Immature natural killer cell (primary cell): ENCODE results near the gene PRKCQ. TPM values are rescaled to one million over a fixed set of nuclear protein-coding genes. Genes with fewer than 3 reads are reported as not detected.
A peak's percentile ranks its signal among the peaks of the same experiment; 100 is the strongest.
"Not testable (repeated sequence)": the region's sequence is repeated elsewhere in the genome, so short reads cannot be mapped to it uniquely, and the experiment has no call there.

ENCODE experiments used
- DNase-seq, 3 donors: peaks; one replicate each; pipeline ENCODE4 v3.0.0; 2022; ENCODE audit warnings: mixed read lengths in 1 of 3
- H3K27ac Mint-ChIP-seq, 6 donors: one replicate each; pipeline ENCODE4 v1.8.0; 2020; ENCODE audit warnings: mixed read lengths in 6 of 6, mild to moderate bottlenecking in 5 of 6, inconsistent platforms in 4 of 6, moderate library complexity in 3 of 6
- H3K27me3 Mint-ChIP-seq, 3 donors: one replicate each; pipeline ENCODE4 v1.8.0; 2020 to 2021; ENCODE audit warnings: low read depth in 3 of 3, mild to moderate bottlenecking in 3 of 3, mixed read lengths in 3 of 3, moderate library complexity in 3 of 3, inconsistent platforms in 1 of 3
- H3K36me3 Mint-ChIP-seq, 3 donors: one replicate each; pipeline ENCODE4 v1.8.0; 2020; ENCODE audit warnings: mixed read lengths in 3 of 3, inconsistent platforms in 2 of 3, mild to moderate bottlenecking in 2 of 3
- H3K4me1 Mint-ChIP-seq, 2 donors: one replicate each; pipeline ENCODE4 v1.8.0; 2020; ENCODE audit warnings: inconsistent platforms in 2 of 2, mild to moderate bottlenecking in 2 of 2, mixed read lengths in 2 of 2, moderate library complexity in 1 of 2
- H3K4me3 Mint-ChIP-seq, 5 donors: one replicate each; pipeline ENCODE4 v1.8.0; 2020; ENCODE audit warnings: mild to moderate bottlenecking in 5 of 5, mixed read lengths in 5 of 5, inconsistent platforms in 3 of 5, moderate library complexity in 3 of 5
- H3K9me3 Mint-ChIP-seq, 6 donors: one replicate each; pipeline ENCODE4 v1.8.0; 2020; ENCODE audit warnings: mild to moderate bottlenecking in 6 of 6, mixed read lengths in 6 of 6, inconsistent platforms in 4 of 6, moderate library complexity in 3 of 6
- polyA plus RNA-seq, 3 donors: library from polyadenylated mRNA; unstranded; fragments of 300-500 nt; fragmentation: Illumina TruSeq; gene quantifications; one replicate each; pipeline ENCODE4 v1.2.3, GENCODE V29; 2021

PRKCQ gene
- polyA plus RNA-seq, 3 donors from 2014 or later, result 20.2 to 46.5 (median 36.5) TPM

DNA sequence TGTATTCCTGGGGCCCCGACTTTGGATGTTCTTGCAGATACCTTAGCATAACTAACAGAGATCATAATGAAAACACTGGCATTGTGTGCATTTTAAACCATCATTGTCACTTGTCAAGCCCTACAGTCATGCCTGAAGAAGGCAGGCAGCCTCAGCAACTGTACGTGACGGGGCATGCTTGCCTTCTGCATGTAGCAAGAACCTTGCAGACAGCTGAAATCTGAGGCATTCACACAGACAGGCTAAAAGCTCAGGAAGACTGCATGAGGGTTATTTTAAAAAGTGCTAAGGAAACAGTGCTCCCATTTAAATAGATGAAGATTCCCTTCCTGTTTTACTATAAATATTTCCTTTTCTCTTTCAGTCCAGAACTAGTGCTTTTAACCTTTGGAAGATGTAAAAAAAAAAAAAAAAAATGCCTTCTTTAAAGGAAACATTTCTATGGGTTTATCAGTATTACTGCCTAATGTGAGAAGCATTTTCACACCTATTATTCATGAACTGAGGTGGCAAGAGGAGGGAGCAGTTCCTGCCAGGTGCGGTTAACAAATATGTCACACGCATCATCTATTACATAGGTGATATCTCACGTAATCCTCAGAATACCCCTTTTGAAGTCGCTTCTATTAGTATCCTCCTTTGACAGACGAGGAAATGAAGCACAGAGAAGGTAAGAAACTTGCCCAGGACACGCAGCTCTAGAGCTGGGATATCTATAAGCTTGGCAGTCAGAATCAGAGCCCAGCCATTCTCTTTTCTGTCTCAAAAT is 88.1 kb downstream of the PRKCQ start:
- H3K4me1 Mint-ChIP-seq, result peaks cover 4% of the 10 kb centered on the region in 2 donors
- peak; percentile 83 to 87 (median 84) for DNase-seq
- peaks cover 18 to 44% (median 26%) of the 10 kb centered on the region in 3 donors for H3K36me3 Mint-ChIP-seq
- H3K27ac Mint-ChIP-seq, result no peak overlapping the region
- H3K4me3 Mint-ChIP-seq, result no peak overlapping the region
- H3K27me3 Mint-ChIP-seq, result peaks cover 4 to 18% (median 5%) of the 10 kb centered on the region in 3 donors
- H3K9me3 Mint-ChIP-seq, result no peaks in the 10 kb centered on the region

DNA sequence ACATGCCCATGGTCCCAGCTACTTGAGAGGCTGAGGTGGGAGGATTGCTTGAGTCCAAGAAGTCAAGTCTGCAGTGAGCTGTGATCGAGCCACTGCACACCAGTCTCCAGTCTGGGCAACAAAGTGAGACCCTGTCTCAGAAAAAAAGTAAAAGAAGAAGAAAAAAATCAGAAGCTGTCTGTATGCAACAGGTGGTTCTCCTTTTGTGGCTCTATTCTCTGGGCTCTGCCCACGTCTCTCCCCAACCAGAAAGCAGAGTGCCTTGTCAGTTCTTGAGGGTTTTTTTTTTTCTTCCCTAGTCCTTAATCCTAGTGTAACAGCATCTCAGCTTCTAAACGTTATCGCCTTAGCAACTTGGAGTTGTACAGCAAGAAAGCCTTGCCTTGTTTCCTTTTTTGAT is 89.5 kb downstream of the PRKCQ start:
- peaks cover 4 to 18% (median 5%) of the 10 kb centered on the region in 3 donors for H3K27me3 Mint-ChIP-seq
- peaks cover 9 to 12% of the 10 kb centered on the region in 2 donors for H3K4me1 Mint-ChIP-seq
- peaks cover 28 to 58% (median 31%) of the 10 kb centered on the region in 3 donors for H3K36me3 Mint-ChIP-seq
- H3K27ac Mint-ChIP-seq, result no peak overlapping the region
- H3K9me3 Mint-ChIP-seq, result no peaks in the 10 kb centered on the region
- H3K4me3 Mint-ChIP-seq, result no peak overlapping the region
- no peak for DNase-seq

DNA sequence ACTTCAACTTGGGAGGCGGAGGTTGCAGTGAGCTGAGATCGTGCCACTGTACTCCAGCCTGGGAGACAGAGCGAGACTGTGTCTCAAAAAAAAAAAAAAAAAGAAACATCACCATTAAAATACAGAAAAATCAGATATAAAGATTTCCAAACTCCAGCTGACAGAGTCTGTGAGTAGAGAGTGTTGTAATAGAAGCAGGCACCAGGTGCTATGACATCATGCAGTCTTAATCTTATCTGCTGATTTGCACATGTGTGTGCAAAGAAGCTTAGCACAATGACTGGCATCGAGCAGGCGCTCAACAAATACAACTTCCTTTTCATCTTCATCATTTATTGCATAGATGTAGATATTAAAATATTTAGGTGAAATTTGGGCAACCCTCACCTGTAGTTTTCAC is 92.2 kb downstream of the PRKCQ start:
- DNase-seq, result no peak
- peaks cover 47 to 82% (median 53%) of the 10 kb centered on the region in 3 donors for H3K36me3 Mint-ChIP-seq
- peaks cover 34 to 35% of the 10 kb centered on the region in 2 donors for H3K4me1 Mint-ChIP-seq
- H3K9me3 Mint-ChIP-seq, result no peaks in the 10 kb centered on the region
- H3K27ac Mint-ChIP-seq, result peak overlapping the region in 1 of 6 donors; percentile 66
- H3K27me3 Mint-ChIP-seq, result peaks cover 4 to 16% (median 8%) of the 10 kb centered on the region in 3 donors
- no peak overlapping the region for H3K4me3 Mint-ChIP-seq

DNA sequence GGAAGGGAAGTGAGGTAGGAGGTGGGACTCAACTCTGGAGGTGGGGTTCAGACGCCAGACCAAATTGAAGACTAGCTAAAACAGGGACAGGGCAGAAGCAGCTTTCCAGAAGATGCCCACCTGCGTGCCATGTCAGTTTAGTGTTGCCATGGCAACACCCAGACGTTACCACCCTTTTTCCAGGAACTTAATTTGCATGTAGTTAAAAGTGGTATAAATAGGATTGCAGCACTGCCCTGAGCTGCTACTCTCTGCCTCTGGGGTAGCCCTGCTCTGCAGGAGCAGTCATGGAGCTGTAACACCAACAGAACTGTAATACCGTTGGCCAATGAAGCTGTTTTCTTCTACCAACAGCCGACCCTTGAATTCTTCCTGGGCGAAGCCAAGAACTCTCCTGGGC is 93.8 kb downstream of the PRKCQ start:
- H3K4me3 Mint-ChIP-seq, result no peak overlapping the region
- H3K36me3 Mint-ChIP-seq, result peaks cover 44 to 88% (median 60%) of the 10 kb centered on the region in 3 donors
- H3K9me3 Mint-ChIP-seq, result no peaks in the 10 kb centered on the region
- no peak for DNase-seq
- H3K27ac Mint-ChIP-seq, result peak overlapping the region in 5 of 6 donors; percentile 42 to 86 (median 66)
- peaks cover 0 to 5% (median 3%) of the 10 kb centered on the region in 3 donors for H3K27me3 Mint-ChIP-seq
- peaks cover 50 to 51% of the 10 kb centered on the region in 2 donors for H3K4me1 Mint-ChIP-seq

DNA sequence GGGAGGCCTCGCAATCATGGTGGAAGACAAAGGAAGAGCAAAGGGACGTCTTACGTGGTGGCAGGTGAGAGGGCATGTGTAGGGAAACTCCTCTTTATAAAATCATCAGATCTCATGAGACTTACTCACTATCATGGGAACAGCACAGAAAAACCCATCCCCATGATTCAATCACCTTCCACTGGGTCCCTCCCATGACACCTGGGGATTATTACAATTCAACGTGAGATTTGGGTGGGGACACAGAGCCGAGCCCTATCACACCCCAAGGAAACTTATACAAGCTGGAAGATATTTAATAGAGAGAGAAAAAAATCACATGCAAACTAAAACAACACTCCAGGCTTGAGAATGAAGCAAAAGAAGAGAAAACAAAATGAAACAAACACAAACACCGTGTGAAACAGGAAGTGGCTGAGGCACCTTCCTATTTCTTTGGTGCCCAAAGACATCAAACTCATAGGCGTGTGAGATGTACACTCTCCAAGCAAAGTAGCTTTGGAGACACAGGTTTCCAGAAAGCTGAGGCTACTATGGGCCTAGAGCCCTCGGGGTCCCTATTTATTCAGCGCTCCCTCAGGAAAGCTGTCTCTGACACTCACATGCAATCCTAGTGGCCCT is 97.2 kb downstream of the PRKCQ start:
- peak; percentile 43 to 54 (median 54) for DNase-seq
- H3K9me3 Mint-ChIP-seq, result no peaks in the 10 kb centered on the region
- H3K27me3 Mint-ChIP-seq, result peaks cover 0 to 3% (median 2%) of the 10 kb centered on the region in 3 donors
- H3K27ac Mint-ChIP-seq, result peak overlapping the region; percentile 91 to 97 (median 97)
- H3K4me1 Mint-ChIP-seq, result peaks cover 55 to 58% of the 10 kb centered on the region in 2 donors
- peak overlapping the region; percentile 68 to 82 (median 81) for H3K4me3 Mint-ChIP-seq
- H3K36me3 Mint-ChIP-seq, result peaks cover 55 to 87% (median 77%) of the 10 kb centered on the region in 3 donors

DNA sequence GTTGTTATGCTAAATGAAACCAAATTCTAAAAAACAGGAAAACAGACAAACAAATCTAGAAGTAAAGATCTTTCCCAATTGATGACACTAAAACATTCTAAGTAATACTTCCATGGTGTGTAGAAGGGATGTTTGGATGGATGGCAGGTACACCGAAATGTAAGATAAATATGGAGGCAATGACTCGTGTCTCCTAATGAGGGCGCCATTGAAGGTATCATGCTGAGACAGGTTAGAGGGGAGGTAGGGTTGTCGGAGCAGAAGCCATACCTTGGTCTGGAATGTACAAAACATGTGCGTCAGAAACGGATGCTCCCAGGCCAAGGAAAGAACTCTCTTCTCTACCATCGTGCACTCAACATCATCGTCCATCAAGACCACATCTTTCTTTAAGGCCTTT is 101.4 kb downstream of the PRKCQ start:
- Mint-ChIP-seq H3K36me3 (peaks cover 54 to 78% (median 74%) of the 10 kb centered on the region in 3 donors), H3K4me1 (peaks cover 53 to 68% of the 10 kb centered on the region in 2 donors), H3K4me3 (no peak overlapping the region), H3K27me3 (peaks cover 0 to 4% (median 4%) of the 10 kb centered on the region in 3 donors), H3K27ac (peak overlapping the region in 5 of 6 donors; percentile 0 to 79 (median 43)), H3K9me3 (no peaks in the 10 kb centered on the region)
- no peak for DNase-seq

DNA sequence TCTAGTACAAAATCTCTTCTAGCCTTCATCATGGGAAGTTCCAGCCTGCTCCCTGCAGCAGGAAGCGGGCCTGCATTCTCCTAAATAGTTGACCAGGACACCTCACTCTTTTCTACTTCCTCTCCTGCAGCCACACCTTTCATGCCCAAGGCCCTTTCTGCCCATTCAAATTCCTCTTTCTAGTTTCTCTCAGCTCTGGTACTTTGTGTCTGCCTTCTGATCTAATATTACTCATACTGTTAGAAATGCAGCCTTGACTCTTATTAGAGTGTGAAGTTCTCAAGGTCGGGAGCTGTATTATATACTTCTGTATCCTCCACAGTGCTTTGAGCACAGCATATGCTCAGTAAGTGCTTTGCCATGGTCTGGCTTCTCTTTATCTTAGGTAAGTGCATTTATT is 103.1 kb downstream of the PRKCQ start:
- no peak overlapping the region for H3K4me3 Mint-ChIP-seq
- no peaks in the 10 kb centered on the region for H3K9me3 Mint-ChIP-seq
- peaks cover 46 to 61% (median 59%) of the 10 kb centered on the region in 3 donors for H3K36me3 Mint-ChIP-seq
- peaks cover 0 to 14% (median 6%) of the 10 kb centered on the region in 3 donors for H3K27me3 Mint-ChIP-seq
- H3K4me1 Mint-ChIP-seq, result peaks cover 52 to 68% of the 10 kb centered on the region in 2 donors
- H3K27ac Mint-ChIP-seq, result peak overlapping the region; percentile 17 to 69 (median 44)
- DNase-seq, result no peak

DNA sequence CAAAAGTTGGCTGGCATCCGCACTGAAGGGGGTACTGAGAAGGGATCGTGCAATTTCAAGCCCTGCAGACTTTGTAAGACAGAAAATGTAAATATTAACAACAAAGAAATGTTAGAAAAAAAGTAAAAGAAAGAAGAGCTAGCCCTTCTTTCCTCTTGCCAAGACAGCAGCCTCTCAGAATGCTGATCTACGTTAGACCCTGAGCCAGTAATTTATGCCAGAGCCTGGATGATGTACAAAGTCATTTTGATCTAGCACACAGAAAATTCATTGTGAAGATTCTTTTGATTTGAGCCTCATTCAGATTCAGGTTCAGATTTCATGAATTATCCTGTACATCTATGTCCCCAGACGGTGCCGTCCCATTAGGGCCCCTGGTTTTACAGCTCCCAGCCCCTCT is 105.2 kb downstream of the PRKCQ start:
- Mint-ChIP-seq H3K9me3 (no peaks in the 10 kb centered on the region), H3K36me3 (peaks cover 49 to 61% (median 58%) of the 10 kb centered on the region in 3 donors), H3K27ac (peak overlapping the region; percentile 96 to 99 (median 98)), H3K4me3 (peak overlapping the region; percentile 9 to 89 (median 23)), H3K4me1 (peaks cover 63 to 75% of the 10 kb centered on the region in 2 donors), H3K27me3 (peaks cover 1 to 14% (median 6%) of the 10 kb centered on the region in 3 donors)
- no peak for DNase-seq

DNA sequence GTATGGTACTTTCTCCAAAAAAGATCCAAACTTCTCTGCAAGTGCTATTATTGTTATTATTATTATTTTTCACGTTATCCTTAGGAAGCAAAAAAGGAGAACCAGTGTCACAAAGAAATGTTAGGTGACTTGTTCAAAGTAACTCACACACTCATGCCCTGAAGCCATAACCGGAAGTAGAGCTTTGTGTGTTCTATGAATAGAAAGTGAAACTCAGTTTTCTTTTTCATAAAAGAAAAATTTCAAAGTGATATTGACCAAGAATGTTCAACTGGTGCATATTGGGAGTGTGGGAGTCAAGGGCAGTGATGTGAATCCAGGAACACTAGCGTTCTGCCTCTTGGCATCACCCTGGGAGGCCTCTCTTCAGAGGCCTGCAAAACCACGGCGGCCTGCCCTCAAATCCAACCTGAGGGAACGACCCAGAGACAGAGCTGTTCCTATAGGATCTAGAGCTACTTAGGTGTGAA is 106.1 kb downstream of the PRKCQ start:
- H3K27me3 Mint-ChIP-seq, result peaks cover 1 to 14% (median 4%) of the 10 kb centered on the region in 3 donors
- peaks cover 69 to 79% of the 10 kb centered on the region in 2 donors for H3K4me1 Mint-ChIP-seq
- H3K27ac Mint-ChIP-seq, result peak overlapping the region; percentile 96 to 99 (median 98)
- peaks cover 50 to 64% (median 61%) of the 10 kb centered on the region in 3 donors for H3K36me3 Mint-ChIP-seq
- DNase-seq, result peak; percentile 68 to 69 (median 68)
- peak overlapping the region; percentile 80 to 96 (median 83) for H3K4me3 Mint-ChIP-seq
- no peaks in the 10 kb centered on the region for H3K9me3 Mint-ChIP-seq

DNA sequence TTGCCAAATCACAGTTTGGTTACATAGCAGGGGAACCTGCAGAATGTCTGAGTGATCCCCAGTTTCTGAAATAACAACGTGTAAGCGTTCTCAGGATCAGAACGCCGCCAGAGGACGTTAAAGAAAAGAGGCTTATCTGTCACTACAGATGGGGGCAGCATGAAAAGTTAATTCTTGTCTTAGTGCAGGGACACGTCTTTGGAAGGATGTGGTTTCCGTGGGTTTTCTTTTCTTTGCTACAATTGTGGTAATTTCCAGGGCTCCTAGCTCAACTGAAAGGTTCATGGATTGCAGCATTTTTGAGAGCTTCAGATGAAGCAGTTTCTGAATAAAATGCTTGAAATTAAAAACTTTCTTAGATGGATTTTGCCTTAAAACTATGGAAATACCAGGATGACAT is 106.6 kb downstream of the PRKCQ start:
- Mint-ChIP-seq H3K4me1 (peaks cover 68 to 79% of the 10 kb centered on the region in 2 donors), H3K27ac (peak overlapping the region; percentile 97 to 99 (median 98)), H3K4me3 (peak overlapping the region; percentile 66 to 96 (median 83)), H3K27me3 (peaks cover 1 to 14% (median 4%) of the 10 kb centered on the region in 3 donors), H3K36me3 (peaks cover 44 to 59% (median 56%) of the 10 kb centered on the region in 3 donors), H3K9me3 (no peaks in the 10 kb centered on the region)
- peak; percentile 84 for DNase-seq

DNA sequence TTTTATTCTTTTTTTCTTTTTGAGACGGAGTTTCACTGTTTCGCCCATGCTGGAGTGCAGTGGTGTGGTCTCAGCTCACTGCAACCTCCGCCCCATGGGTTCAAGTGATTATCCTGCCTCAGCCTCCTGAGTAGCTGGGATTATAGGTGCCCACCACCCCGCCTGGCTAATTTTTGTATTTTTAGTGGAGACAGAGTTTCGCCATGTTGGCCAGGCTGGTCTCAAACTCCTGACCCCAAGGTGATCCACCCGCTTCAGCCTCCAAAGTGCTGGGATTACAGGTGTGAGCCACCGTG is 107.4 kb downstream of the PRKCQ start:
- DNase-seq, H3K9me3 Mint-ChIP-seq: not testable (repeated sequence)
- peaks cover 1 to 14% (median 4%) of the 10 kb centered on the region in 3 donors for H3K27me3 Mint-ChIP-seq
- H3K27ac Mint-ChIP-seq, result peak overlapping the region; percentile 97 to 99 (median 98)
- peaks cover 68 to 79% of the 10 kb centered on the region in 2 donors for H3K4me1 Mint-ChIP-seq
- H3K36me3 Mint-ChIP-seq, result peaks cover 39 to 58% (median 48%) of the 10 kb centered on the region in 3 donors
- peak overlapping the region; percentile 66 to 96 (median 83) for H3K4me3 Mint-ChIP-seq

DNA sequence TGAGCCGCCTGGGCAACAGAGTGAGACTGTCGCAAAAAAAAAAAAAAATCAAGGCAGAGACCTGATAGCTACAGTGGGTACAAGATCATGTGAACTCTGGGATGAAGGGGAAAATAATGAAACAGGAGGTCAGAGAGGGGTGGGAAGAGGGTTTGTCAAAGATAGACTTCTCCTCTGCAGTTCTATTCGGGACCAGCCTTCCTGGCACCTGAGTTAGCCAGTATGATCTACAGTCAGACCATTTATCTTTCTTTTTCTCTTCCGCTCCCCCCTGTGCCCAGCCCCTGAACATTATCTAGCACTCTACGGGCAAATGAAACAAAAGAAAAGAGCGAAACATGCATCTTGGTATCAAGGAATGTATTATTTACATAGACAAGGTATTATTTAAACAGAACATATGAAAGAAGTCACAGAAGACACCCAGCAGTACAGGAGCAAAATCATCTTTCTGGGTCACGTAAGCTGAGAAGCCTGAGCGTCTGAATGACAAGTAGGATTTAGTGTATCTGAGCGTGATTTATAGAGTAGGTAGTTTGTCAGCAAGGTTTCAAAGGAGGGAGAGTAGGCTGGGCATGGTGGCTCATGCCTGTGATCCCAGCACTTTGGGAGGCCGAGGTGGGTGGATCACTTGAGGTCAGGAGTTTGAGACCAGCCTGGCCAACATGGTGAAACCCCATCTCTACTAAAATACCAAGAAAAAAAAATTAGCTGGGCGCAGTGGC is 109.0 kb downstream of the PRKCQ start:
- Mint-ChIP-seq H3K36me3 (peaks cover 29 to 59% (median 43%) of the 10 kb centered on the region in 3 donors), H3K4me1 (peaks cover 63 to 71% of the 10 kb centered on the region in 2 donors), H3K27ac (peak overlapping the region; percentile 78 to 99 (median 98)), H3K27me3 (peaks cover 1 to 14% (median 4%) of the 10 kb centered on the region in 3 donors), H3K9me3 (no peaks in the 10 kb centered on the region), H3K4me3 (peak overlapping the region in 1 of 5 donors; percentile 1)
- no peak for DNase-seq

DNA sequence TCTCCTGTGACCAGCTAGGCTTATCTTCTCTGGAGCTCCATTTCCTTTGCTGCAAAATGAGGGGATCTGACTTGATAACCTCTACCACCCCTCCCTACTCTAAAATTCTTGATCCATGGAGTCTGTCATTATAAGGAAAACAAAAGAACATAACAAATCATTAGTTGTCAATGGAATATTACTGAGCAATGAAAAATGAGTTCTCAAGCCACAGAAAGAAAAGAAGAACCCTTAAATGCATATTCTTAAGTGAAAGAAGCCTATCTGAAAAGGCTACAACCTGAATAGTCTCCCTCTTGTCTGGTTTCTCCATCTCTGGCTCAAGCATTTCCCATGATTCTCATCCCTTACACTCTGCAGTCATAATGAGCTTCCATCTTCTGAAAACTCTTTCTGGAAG is 110.4 kb downstream of the PRKCQ start:
- no peak for DNase-seq
- H3K4me3 Mint-ChIP-seq, result no peak overlapping the region
- H3K9me3 Mint-ChIP-seq, result no peaks in the 10 kb centered on the region
- peaks cover 49 to 64% of the 10 kb centered on the region in 2 donors for H3K4me1 Mint-ChIP-seq
- H3K27ac Mint-ChIP-seq, result peak overlapping the region; percentile 57 to 99 (median 97)
- H3K27me3 Mint-ChIP-seq, result peaks cover 1 to 14% (median 3%) of the 10 kb centered on the region in 3 donors
- H3K36me3 Mint-ChIP-seq, result peaks cover 34 to 66% (median 47%) of the 10 kb centered on the region in 3 donors
